Suprapubic skin (tissue), 3 donors: ENCODE data around the gene NRXN3.

Experiments used
- CTCF ChIP-seq, 2 donors: fragments of 200-600 bp in 1 of 2; fragments of 450-650 bp in 1 of 2; sonication (generic) in 1 of 2; IDR thresholded peaks; one replicate each; pipeline ENCODE4 v1.5.1; 2016 to 2019; ENCODE audit warnings: antibody characterized with exemption in 2 of 2, mild to moderate bottlenecking in 1 of 2, moderate library complexity in 1 of 2
- EP300 ChIP-seq: sonication (generic); formaldehyde crosslinking; IDR thresholded peaks from one replicate; pipeline ENCODE4 v1.6.1; 2017; ENCODE audit warnings: antibody characterized with exemption
- POLR2A ChIP-seq, 2 donors: fragments of 450-650 bp; IDR thresholded peaks; one replicate each; pipeline ENCODE4 v1.6.1; 2017; ENCODE audit warnings: antibody characterized with exemption in 2 of 2, mild to moderate bottlenecking in 2 of 2, moderate library complexity in 2 of 2

GRCh38 chr14:79098324-79098723 is 928.2 kb downstream of the NRXN3 start:
- TF ChIP-seq EP300 (no peak), POLR2A (IDR thresholded peaks at IDR 0.05) (no peak), CTCF (IDR thresholded peaks at IDR 0.05) (no peak)
